ENCODE results near the gene KLF1.
"Not testable (repeated sequence)": the region's sequence is repeated elsewhere in the genome, so short reads cannot be mapped to it uniquely, and the experiment has no call there.

The KLF1 gene

DNA sequence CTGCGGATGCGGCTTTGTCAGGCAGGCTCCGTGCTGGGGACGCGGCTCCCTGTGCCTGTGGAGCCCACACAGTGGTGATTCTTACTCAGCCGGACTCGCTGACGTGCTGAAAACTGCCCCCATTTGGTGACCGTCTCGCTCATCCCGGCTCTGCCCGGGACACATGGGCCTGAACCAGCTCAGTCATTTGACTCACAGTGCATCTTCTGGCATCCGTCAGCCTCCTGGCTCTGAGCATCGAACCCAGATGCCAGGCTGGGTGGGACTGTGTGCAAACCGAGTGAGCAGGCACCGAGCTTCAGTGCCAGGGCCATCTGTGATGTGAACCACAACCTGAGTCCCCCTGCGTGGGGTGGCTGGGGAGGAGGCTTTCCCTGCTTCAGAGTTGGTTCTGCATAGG is 9.5 kb upstream of the KLF1 start:
- TF ChIP-seq, protein P1, sequence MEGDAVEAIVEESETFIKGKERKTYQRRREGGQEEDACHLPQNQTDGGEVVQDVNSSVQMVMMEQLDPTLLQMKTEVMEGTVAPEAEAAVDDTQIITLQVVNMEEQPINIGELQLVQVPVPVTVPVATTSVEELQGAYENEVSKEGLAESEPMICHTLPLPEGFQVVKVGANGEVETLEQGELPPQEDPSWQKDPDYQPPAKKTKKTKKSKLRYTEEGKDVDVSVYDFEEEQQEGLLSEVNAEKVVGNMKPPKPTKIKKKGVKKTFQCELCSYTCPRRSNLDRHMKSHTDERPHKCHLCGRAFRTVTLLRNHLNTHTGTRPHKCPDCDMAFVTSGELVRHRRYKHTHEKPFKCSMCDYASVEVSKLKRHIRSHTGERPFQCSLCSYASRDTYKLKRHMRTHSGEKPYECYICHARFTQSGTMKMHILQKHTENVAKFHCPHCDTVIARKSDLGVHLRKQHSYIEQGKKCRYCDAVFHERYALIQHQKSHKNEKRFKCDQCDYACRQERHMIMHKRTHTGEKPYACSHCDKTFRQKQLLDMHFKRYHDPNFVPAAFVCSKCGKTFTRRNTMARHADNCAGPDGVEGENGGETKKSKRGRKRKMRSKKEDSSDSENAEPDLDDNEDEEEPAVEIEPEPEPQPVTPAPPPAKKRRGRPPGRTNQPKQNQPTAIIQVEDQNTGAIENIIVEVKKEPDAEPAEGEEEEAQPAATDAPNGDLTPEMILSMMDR (IDR thresholded peaks at IDR 0.05; ENCODE audit: low read depth, low read length): no peak
- TF ChIP-seq, protein P2, sequence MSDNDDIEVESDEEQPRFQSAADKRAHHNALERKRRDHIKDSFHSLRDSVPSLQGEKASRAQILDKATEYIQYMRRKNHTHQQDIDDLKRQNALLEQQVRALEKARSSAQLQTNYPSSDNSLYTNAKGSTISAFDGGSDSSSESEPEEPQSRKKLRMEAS (IDR thresholded peaks at IDR 0.05; ENCODE audit: low read depth, low read length): no peak
- TF ChIP-seq POLR2A (IDR thresholded peaks at IDR 0.05; ENCODE audit: extremely low read depth, insufficient read length) (no peak), MYC (IDR thresholded peaks at IDR 0.05; ENCODE audit: low read depth, low read length) (no peak)
- no peak overlapping the region for H3K4me3 ChIP-seq (ENCODE audit: low read depth, low read length)

DNA sequence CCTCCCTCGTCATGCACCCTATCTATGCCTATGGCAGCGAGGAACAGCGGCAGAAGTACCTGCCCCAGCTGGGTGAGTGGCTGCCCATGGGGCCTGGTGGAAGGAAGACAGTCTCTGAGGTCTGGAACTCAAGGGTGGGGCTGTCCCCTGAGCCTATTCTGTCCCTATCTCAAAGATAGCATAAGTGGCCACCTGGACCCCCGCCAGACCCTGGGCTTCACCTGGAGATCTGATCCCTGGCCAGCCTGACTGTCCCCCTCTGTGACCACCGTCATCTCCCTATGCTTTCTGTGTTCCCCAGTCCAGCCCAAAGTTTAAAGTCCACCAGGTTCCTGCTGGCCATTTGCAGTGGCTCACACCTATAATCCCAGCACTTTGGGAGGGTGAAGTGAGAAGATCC is 6.6 kb upstream of the KLF1 start:
- no peak for DNase-seq (ENCODE audit: low read depth)
- TF ChIP-seq, protein P2 (IDR thresholded peaks at IDR 0.05; ENCODE audit: low read depth, low read length): no peak
- TF ChIP-seq, protein P1 (IDR thresholded peaks at IDR 0.05; ENCODE audit: low read depth, low read length): no peak
- no peak for TF ChIP-seq POLR2A (IDR thresholded peaks at IDR 0.05; ENCODE audit: extremely low read depth, insufficient read length)
- TF ChIP-seq MYC (IDR thresholded peaks at IDR 0.05; ENCODE audit: low read depth, low read length): no peak
- no peak overlapping the region for H3K4me3 ChIP-seq (ENCODE audit: low read depth, low read length)

More for the DNA sequence above, 9.5 kb upstream of the KLF1 start:
- DNase-seq (ENCODE audit: low read depth): no peak

DNA sequence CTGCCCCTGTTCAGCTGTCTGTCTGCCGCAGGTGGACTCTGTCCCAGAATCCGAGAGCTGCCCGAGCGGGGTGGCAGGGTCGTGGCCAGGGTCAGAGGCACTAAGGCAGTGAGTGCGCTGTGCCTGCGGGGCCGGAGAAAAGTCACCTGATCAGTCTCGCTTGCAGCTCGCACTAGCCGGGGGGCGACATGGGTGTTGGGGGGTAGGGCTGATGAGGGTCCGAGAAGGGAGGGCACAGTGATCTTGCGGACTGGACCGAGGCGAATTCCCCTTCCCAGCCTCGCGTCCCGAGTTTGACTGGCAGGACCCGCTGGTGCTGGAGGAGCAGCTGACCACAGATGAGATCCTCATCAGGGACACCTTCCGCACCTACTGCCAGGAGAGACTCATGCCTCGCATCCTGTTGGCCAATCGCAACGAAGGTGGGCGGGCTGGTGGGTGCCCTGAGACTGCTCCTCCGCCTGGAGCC is 4.6 kb upstream of the KLF1 start:
- TF ChIP-seq, protein P1 (IDR thresholded peaks at IDR 0.05; ENCODE audit: low read depth, low read length): no peak
- TF ChIP-seq, protein P2 (IDR thresholded peaks at IDR 0.05; ENCODE audit: low read depth, low read length): no peak
- TF ChIP-seq MYC (IDR thresholded peaks at IDR 0.05; ENCODE audit: low read depth, low read length): no peak
- no peak for TF ChIP-seq POLR2A (IDR thresholded peaks at IDR 0.05; ENCODE audit: extremely low read depth, insufficient read length)
- peak overlapping the region; percentile 97 for H3K4me3 ChIP-seq (ENCODE audit: low read depth, low read length)
- DNase-seq (ENCODE audit: low read depth): no peak

DNA sequence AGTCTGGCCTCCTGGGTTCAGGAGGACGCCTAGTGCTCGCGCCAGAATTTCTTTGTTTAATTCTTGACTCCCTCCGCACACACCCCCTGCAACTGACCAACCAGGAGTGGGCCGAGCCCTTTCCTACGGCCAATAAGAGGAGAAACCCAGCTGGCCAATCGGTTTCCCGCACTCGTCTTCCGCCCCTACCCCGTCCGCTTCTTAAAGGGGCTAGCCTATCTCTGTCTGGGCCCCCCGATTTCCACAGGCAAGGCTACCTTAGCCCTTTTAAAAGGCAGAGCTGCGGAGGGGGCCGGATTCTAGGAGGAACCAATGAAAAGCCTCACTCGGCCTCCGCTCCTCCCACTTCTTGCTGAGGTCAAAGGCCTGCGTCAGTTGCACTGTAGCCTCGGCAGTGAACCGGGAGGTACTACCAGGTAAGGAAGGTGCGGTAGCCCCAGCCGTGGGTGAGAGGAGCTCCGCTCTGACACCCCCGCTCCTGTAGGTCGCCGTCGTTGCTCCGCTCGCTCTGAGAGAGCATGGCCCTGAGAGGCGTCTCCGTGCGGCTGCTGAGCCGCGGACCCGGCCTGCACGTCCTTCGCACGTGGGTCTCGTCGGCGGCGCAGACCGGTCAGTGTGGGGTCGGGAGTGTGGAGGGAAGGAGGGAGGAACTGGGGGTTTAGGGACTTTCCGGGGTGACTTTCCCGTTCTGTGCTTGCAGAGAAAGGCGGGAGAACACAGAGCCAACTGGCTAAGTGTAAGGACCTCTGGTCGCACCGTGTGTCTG is 4.0 kb upstream of the KLF1 start, which contains the start of gene GCDH:
Gene GCDH (plus strand): TSS at position 374 of the 766 bp plus-strand sequence. CDS start 145 bp downstream, at position 519.
- TF ChIP-seq POLR2A (IDR thresholded peaks at IDR 0.05; ENCODE audit: extremely low read depth, insufficient read length): peak; percentile 41
- peak; percentile 79 for TF ChIP-seq MYC (IDR thresholded peaks at IDR 0.05; ENCODE audit: low read depth, low read length)
- TF ChIP-seq, protein P2 (IDR thresholded peaks at IDR 0.05; ENCODE audit: low read depth, low read length): peak; percentile 70
- TF ChIP-seq, protein P1 (IDR thresholded peaks at IDR 0.05; ENCODE audit: low read depth, low read length): no peak
- H3K4me3 ChIP-seq (ENCODE audit: low read depth, low read length): peak within 1 kb of the TSS; percentile 97
- DNase-seq (ENCODE audit: low read depth): peak; percentile 99

DNA sequence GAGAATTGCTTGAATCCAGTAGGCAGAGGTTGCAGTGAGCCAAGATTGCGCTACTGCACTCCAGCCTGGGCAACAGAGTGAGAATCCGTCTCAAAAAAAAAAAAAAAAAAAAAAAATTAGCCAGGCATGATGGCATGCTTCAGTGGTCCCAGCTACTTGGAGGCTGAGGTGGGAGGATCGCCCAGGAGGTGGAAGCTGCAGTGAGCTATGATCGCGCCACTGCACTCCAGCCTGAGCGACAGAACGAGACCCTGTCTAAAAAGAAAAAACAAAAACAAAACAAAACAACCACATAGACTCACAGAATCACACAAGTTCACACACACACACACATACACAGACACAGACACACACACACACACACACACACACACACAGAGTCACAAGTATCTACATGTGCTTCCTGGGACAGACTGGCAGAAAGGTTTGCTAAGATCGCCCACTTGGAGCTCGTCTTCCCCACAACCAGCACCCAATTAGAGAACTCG is 3.3 kb upstream of the KLF1 start:
- not testable (repeated sequence) for DNase-seq (ENCODE audit: low read depth)
- 0 out of 2 replicates have a peak, but pooled peaks have one; percentile 6 for TF ChIP-seq MYC (IDR thresholded peaks at IDR 0.05; ENCODE audit: low read depth, low read length)
- peak overlapping the region; percentile 46 for H3K4me3 ChIP-seq (ENCODE audit: low read depth, low read length)

DNA sequence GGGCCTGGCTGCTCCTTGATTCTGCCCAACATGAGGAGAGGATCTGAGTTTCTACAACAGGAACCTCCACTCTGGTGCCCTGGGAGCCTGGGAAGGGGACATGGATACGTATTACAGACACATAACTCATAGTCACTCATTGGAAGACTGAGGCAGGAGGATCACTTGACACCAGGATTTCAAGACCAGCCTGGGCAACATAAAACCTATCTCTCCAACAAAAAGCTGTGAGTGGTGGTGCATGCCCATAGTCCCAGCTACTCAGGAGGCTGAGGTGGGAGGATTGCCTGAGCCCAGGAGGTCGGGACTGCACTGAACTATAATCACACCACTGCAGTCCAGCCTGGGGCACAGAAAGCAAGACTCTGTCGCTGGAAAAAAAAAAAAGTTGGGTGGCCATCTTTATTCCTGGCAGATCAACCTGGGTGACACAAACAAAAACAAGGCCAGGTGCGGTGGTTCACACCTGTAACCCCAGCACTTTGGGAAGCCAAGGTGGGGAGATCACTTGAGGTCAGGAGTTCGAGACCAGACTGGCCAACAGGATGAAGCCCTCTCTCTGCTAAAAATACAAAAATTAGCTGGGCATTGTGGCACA is 1.1 kb upstream of the KLF1 start:
- DNase-seq (ENCODE audit: low read depth): no peak
- no peak overlapping the region for H3K4me3 ChIP-seq (ENCODE audit: low read depth, low read length)
- TF ChIP-seq POLR2A (IDR thresholded peaks at IDR 0.05; ENCODE audit: extremely low read depth, insufficient read length) (no peak), MYC (IDR thresholded peaks at IDR 0.05; ENCODE audit: low read depth, low read length) (no peak)
- TF ChIP-seq, protein P1 (IDR thresholded peaks at IDR 0.05; ENCODE audit: low read depth, low read length): no peak
- TF ChIP-seq, protein P2 (IDR thresholded peaks at IDR 0.05; ENCODE audit: low read depth, low read length): no peak
